ENCODE results near the gene MINDY4.

DNA sequence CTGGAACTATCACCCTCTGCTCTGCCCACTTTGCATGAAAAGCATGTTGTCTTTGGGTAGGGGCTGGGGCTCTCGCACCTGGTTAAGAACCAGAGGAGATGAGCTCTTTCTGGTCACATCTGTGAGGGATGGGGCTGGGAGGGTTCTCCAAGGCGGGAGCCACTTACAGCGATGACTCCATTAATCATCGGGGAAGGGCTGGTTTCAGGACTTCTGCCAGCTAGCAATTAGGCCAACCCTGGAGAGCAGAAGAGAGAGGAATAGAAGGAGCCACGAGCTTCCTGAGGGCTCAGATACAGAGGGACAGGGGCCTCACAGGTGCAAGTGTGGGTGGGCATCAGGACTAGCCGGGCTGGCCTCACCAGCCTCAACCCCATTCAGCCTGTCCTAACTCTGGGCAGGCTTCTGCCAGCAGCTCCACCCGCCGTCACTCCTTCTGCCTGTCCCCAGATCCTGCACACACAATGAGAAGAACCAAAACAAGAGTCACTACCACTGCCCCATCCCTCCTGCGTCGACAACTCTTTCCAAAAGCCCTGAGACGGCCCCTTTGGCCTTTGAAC lies 148.9 kb downstream of the MINDY4 start:
- TF ChIP-seq, protein P1, sequence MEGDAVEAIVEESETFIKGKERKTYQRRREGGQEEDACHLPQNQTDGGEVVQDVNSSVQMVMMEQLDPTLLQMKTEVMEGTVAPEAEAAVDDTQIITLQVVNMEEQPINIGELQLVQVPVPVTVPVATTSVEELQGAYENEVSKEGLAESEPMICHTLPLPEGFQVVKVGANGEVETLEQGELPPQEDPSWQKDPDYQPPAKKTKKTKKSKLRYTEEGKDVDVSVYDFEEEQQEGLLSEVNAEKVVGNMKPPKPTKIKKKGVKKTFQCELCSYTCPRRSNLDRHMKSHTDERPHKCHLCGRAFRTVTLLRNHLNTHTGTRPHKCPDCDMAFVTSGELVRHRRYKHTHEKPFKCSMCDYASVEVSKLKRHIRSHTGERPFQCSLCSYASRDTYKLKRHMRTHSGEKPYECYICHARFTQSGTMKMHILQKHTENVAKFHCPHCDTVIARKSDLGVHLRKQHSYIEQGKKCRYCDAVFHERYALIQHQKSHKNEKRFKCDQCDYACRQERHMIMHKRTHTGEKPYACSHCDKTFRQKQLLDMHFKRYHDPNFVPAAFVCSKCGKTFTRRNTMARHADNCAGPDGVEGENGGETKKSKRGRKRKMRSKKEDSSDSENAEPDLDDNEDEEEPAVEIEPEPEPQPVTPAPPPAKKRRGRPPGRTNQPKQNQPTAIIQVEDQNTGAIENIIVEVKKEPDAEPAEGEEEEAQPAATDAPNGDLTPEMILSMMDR (IDR thresholded peaks at IDR 0.05): no peak
- no peak for TF ChIP-seq POLR2A (IDR thresholded peaks at IDR 0.05)
- no peak for TF ChIP-seq POLR2AphosphoS5 (IDR thresholded peaks at IDR 0.05)
- no peak for TF ChIP-seq EP300 (IDR thresholded peaks at IDR 0.05)
